ENCODE results near the gene CER1. TPM values are rescaled to one million over a fixed set of nuclear protein-coding genes. Genes with fewer than 3 reads are reported as not detected.

The CER1 gene
- polyA plus RNA-seq, 3 donors = not detected

DNA sequence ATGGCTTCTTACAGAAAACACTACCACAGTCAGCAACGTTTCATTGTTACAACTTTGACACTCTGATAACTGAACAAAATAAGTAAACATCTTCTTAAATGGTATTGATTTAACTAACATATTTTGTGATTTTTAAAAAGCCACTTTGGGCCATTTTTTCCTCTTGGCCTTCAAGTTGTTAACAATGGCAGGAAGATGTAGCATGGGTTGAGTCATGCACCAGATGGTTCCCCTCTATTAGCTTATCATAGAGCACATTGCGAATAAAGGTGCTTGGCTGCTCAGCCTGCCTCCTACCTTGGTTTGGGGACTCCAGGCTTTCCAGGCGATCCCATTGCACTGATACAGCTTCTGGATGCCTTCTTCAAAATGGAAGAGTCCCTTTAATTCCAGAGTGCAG lies 24.1 kb upstream of the CER1 start:
- no peaks in the 10 kb centered on the region for H3K9me3 ChIP-seq (replicated peaks in 1 of 2; ENCODE audit: control insufficient read depth in 1 of 2, insufficient read depth in 1 of 2, low read length in 2 of 2)
- no peak overlapping the region for H2AFZ ChIP-seq (ENCODE audit: insufficient read depth, low read depth, low read length, poor library complexity, severe bottlenecking)
- H3K36me3 ChIP-seq (replicated peaks in 1 of 2; ENCODE audit: control insufficient read depth in 1 of 2, insufficient read depth in 2 of 2, low read length in 2 of 2) = no peaks in the 10 kb centered on the region
- H3K27me3 ChIP-seq (ENCODE audit: control insufficient read depth in 2 of 2, insufficient read depth in 2 of 2, low read length in 2 of 2) = no peaks in the 10 kb centered on the region
- Mint-ChIP-seq H3K27me3 (ENCODE audit: low read depth in 3 of 3) (peaks cover 0 to 3% (median 2%) of the 10 kb centered on the region in 3 donors), H3K9me3 (peaks cover 0 to 2% (median 0%) of the 10 kb centered on the region in 7 donors), H3K4me1 (no peaks in the 10 kb centered on the region), H3K27ac (no peak overlapping the region), H3K36me3 (no peaks in the 10 kb centered on the region), H3K4me3 (no peak overlapping the region)
- H4K20me1 ChIP-seq (ENCODE audit: insufficient read depth, low read length) = no peaks in the 10 kb centered on the region
- intact Hi-C loops (cut with micrococcal nuclease) = no loop called here
- no peak overlapping the region for H3K27ac ChIP-seq (ENCODE audit: low read depth in 1 of 2, low read length in 2 of 2)
- H3K4me1 ChIP-seq (ENCODE audit: control insufficient read depth in 1 of 2, insufficient read depth in 2 of 2, low read length in 2 of 2) = no peaks in the 10 kb centered on the region
- TF ChIP-seq, protein P1, sequence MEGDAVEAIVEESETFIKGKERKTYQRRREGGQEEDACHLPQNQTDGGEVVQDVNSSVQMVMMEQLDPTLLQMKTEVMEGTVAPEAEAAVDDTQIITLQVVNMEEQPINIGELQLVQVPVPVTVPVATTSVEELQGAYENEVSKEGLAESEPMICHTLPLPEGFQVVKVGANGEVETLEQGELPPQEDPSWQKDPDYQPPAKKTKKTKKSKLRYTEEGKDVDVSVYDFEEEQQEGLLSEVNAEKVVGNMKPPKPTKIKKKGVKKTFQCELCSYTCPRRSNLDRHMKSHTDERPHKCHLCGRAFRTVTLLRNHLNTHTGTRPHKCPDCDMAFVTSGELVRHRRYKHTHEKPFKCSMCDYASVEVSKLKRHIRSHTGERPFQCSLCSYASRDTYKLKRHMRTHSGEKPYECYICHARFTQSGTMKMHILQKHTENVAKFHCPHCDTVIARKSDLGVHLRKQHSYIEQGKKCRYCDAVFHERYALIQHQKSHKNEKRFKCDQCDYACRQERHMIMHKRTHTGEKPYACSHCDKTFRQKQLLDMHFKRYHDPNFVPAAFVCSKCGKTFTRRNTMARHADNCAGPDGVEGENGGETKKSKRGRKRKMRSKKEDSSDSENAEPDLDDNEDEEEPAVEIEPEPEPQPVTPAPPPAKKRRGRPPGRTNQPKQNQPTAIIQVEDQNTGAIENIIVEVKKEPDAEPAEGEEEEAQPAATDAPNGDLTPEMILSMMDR (IDR thresholded peaks at IDR 0.05) = no peak
- no peaks in the 10 kb centered on the region for H3K79me2 ChIP-seq (ENCODE audit: insufficient read depth, low read length)
- H3K4me3 ChIP-seq (replicated peaks in 1 of 3; ENCODE audit: low read depth in 2 of 3, low read length in 3 of 3) = no peak overlapping the region
- H3K4me2 ChIP-seq (replicated peaks; ENCODE audit: extremely low read depth, low read length, poor library complexity, severe bottlenecking) = no peak overlapping the region
- H3K9ac ChIP-seq (ENCODE audit: insufficient read depth, low read length, poor library complexity, severe bottlenecking) = no peak overlapping the region
- no peak for DNase-seq
- 88% methylated on average over 1 of the region's 3 CpGs for WGBS (ENCODE audit: insufficient coverage)

DNA sequence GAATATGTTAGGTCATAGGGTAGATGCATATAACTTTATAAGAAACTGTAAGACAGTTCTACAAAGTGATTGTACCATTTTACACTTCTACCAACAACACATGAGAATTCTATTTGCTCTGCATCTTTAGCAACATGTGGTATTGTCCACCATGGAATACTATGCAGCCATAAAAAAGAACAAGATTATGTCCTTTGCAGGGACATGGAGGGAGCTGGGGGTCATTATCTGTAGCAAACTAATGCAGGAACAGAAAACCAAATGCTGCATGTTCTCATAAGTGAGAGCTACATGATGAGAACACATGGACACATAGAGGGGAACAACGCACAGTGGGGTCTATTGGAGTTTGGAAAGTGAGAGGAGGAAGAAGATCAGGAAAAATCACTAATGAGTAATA lies 22.2 kb upstream of the CER1 start:
- H3K79me2 ChIP-seq (ENCODE audit: insufficient read depth, low read length) = no peaks in the 10 kb centered on the region
- H3K4me1 ChIP-seq (ENCODE audit: control insufficient read depth in 1 of 2, insufficient read depth in 2 of 2, low read length in 2 of 2) = no peaks in the 10 kb centered on the region
- H3K9ac ChIP-seq (ENCODE audit: insufficient read depth, low read length, poor library complexity, severe bottlenecking) = no peak overlapping the region
- WGBS (ENCODE audit: insufficient coverage) = 100% methylated on average over 1 of the region's 1 CpG
- no peak overlapping the region for H3K4me3 Mint-ChIP-seq
- H3K9me3 ChIP-seq (replicated peaks in 1 of 2; ENCODE audit: control insufficient read depth in 1 of 2, insufficient read depth in 1 of 2, low read length in 2 of 2) = no peaks in the 10 kb centered on the region
- no peaks in the 10 kb centered on the region for H3K36me3 ChIP-seq (replicated peaks in 1 of 2; ENCODE audit: control insufficient read depth in 1 of 2, insufficient read depth in 2 of 2, low read length in 2 of 2)
- H4K20me1 ChIP-seq (ENCODE audit: insufficient read depth, low read length) = no peaks in the 10 kb centered on the region
- no peak overlapping the region for H3K4me2 ChIP-seq (replicated peaks; ENCODE audit: extremely low read depth, low read length, poor library complexity, severe bottlenecking)
- H3K36me3 Mint-ChIP-seq = no peaks in the 10 kb centered on the region
- H3K27me3 Mint-ChIP-seq (ENCODE audit: low read depth in 3 of 3) = peaks cover 2 to 5% (median 2%) of the 10 kb centered on the region in 3 donors
- no peak for DNase-seq
- TF ChIP-seq, protein P1 (IDR thresholded peaks at IDR 0.05) = no peak
- H2AFZ ChIP-seq (ENCODE audit: insufficient read depth, low read depth, low read length, poor library complexity, severe bottlenecking) = no peak overlapping the region
- intact Hi-C loops (cut with micrococcal nuclease) = no loop called here
- no peak overlapping the region for H3K27ac Mint-ChIP-seq
- H3K27me3 ChIP-seq (ENCODE audit: control insufficient read depth in 2 of 2, insufficient read depth in 2 of 2, low read length in 2 of 2) = no peaks in the 10 kb centered on the region
- no peaks in the 10 kb centered on the region for H3K4me1 Mint-ChIP-seq
- no peak overlapping the region for H3K4me3 ChIP-seq (replicated peaks in 1 of 3; ENCODE audit: low read depth in 2 of 3, low read length in 3 of 3)
- H3K27ac ChIP-seq (ENCODE audit: low read depth in 1 of 2, low read length in 2 of 2) = no peak overlapping the region
- peaks cover 0 to 2% (median 0%) of the 10 kb centered on the region in 7 donors for H3K9me3 Mint-ChIP-seq
